Measurements from ENCODE around the gene COPS8. TPM values are rescaled to one million over a fixed set of nuclear protein-coding genes. Genes with fewer than 3 reads are reported as not detected.
A peak's percentile ranks its signal among the peaks of the same experiment; 100 is the strongest.

COPS8 gene
- total and polyA plus RNA-seq, 2 experiments from 2014 or later, result 108 to 134 TPM

- peak overlapping the region; percentile 55 for H3K4me2 ChIP-seq
- H3K4me1 ChIP-seq (ENCODE audit: insufficient read depth), result peaks cover 6% of the 10 kb centered on the region
- DNase-seq (ENCODE audit: low spot score), result peak; percentile 80
- H3K36me3 ChIP-seq (replicated peaks; ENCODE audit: insufficient read depth, low read depth), result no peaks in the 10 kb centered on the region
- H3K27ac ChIP-seq, result peak overlapping the region; percentile 10
- WGBS (ENCODE audit: low lambda C conversion rate, missing lambda C conversion rate), result 36% methylated on average over 15 of the region's 15 CpGs
- no peaks in the 10 kb centered on the region for H3K27me3 ChIP-seq
- H3K9me2 ChIP-seq (replicated peaks; ENCODE audit: insufficient read depth), result no peaks in the 10 kb centered on the region
- H3K79me2 ChIP-seq, result no peaks in the 10 kb centered on the region
- H4K20me1 ChIP-seq (ENCODE audit: insufficient read depth, poor library complexity, severe bottlenecking), result no peaks in the 10 kb centered on the region
- no peak overlapping the region for H2AFZ ChIP-seq
- no peak overlapping the region for H3K4me3 ChIP-seq
- TF ChIP-seq, protein P1, sequence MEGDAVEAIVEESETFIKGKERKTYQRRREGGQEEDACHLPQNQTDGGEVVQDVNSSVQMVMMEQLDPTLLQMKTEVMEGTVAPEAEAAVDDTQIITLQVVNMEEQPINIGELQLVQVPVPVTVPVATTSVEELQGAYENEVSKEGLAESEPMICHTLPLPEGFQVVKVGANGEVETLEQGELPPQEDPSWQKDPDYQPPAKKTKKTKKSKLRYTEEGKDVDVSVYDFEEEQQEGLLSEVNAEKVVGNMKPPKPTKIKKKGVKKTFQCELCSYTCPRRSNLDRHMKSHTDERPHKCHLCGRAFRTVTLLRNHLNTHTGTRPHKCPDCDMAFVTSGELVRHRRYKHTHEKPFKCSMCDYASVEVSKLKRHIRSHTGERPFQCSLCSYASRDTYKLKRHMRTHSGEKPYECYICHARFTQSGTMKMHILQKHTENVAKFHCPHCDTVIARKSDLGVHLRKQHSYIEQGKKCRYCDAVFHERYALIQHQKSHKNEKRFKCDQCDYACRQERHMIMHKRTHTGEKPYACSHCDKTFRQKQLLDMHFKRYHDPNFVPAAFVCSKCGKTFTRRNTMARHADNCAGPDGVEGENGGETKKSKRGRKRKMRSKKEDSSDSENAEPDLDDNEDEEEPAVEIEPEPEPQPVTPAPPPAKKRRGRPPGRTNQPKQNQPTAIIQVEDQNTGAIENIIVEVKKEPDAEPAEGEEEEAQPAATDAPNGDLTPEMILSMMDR (IDR thresholded peaks at IDR 0.05; ENCODE audit: poor library complexity), result peak; percentile 81
- TF ChIP-seq EZH2 (IDR thresholded peaks at IDR 0.05; ENCODE audit: borderline replicate concordance), result no peak
- no peak for TF ChIP-seq EZH2phosphoT487 (IDR thresholded peaks at IDR 0.05; ENCODE audit: low read depth, severe bottlenecking, unreplicated experiment)
- no peaks in the 10 kb centered on the region for H3K9me3 ChIP-seq (ENCODE audit: low read depth)
These were observed 25.0 kb upstream of the COPS8 start for GRCh38 chr2:237060534-237061312.

- H3K9me3 ChIP-seq (ENCODE audit: low read depth), result no peaks in the 10 kb centered on the region
- H3K4me1 ChIP-seq (ENCODE audit: insufficient read depth), result peaks cover 6% of the 10 kb centered on the region
- TF ChIP-seq, protein P1 (IDR thresholded peaks at IDR 0.05; ENCODE audit: poor library complexity), result no peak
- no peak for TF ChIP-seq EZH2phosphoT487 (IDR thresholded peaks at IDR 0.05; ENCODE audit: low read depth, severe bottlenecking, unreplicated experiment)
- no peak for TF ChIP-seq EZH2 (IDR thresholded peaks at IDR 0.05; ENCODE audit: borderline replicate concordance)
- no peaks in the 10 kb centered on the region for H3K79me2 ChIP-seq
- no peaks in the 10 kb centered on the region for H4K20me1 ChIP-seq (ENCODE audit: insufficient read depth, poor library complexity, severe bottlenecking)
- H3K9me2 ChIP-seq (replicated peaks; ENCODE audit: insufficient read depth), result no peaks in the 10 kb centered on the region
- H3K36me3 ChIP-seq (replicated peaks; ENCODE audit: insufficient read depth, low read depth), result no peaks in the 10 kb centered on the region
- no peak overlapping the region for H3K4me2 ChIP-seq
- no peak overlapping the region for H3K27ac ChIP-seq
- H3K4me3 ChIP-seq, result no peak overlapping the region
- no peak overlapping the region for H2AFZ ChIP-seq
- no peaks in the 10 kb centered on the region for H3K27me3 ChIP-seq
- no peak for DNase-seq (ENCODE audit: low spot score)
- WGBS (ENCODE audit: low lambda C conversion rate, missing lambda C conversion rate), result 89% methylated on average over 12 of the region's 12 CpGs
These were observed 24.3 kb upstream of the COPS8 start for GRCh38 chr2:237061356-237061755.

GRCh38 chr2:237062585-237062984 lies 23.1 kb upstream of the COPS8 start:
- TF ChIP-seq EZH2phosphoT487 (IDR thresholded peaks at IDR 0.05; ENCODE audit: low read depth, severe bottlenecking, unreplicated experiment), result no peak
- no peak for TF ChIP-seq EZH2 (IDR thresholded peaks at IDR 0.05; ENCODE audit: borderline replicate concordance)
- TF ChIP-seq, protein P1 (IDR thresholded peaks at IDR 0.05; ENCODE audit: poor library complexity), result no peak

More at GRCh38 chr2:237062585-237062984, 23.1 kb upstream of the COPS8 start:
- Histone ChIP-seq H3K27ac (no peak overlapping the region), H3K9me2 (replicated peaks; ENCODE audit: insufficient read depth) (no peaks in the 10 kb centered on the region), H3K79me2 (no peaks in the 10 kb centered on the region), H4K20me1 (ENCODE audit: insufficient read depth, poor library complexity, severe bottlenecking) (no peaks in the 10 kb centered on the region), H3K9me3 (ENCODE audit: low read depth) (no peaks in the 10 kb centered on the region), H2AFZ (no peak overlapping the region), H3K36me3 (replicated peaks; ENCODE audit: insufficient read depth, low read depth) (no peaks in the 10 kb centered on the region), H3K27me3 (no peaks in the 10 kb centered on the region), H3K4me3 (no peak overlapping the region), H3K4me1 (ENCODE audit: insufficient read depth) (peaks cover 6% of the 10 kb centered on the region), H3K4me2 (no peak overlapping the region)
- DNase-seq (ENCODE audit: low spot score), result no peak
- 62% methylated on average over 4 of the region's 4 CpGs for WGBS (ENCODE audit: low lambda C conversion rate, missing lambda C conversion rate)

Measured in hepatocyte (in vitro differentiated cells).